ENCODE results near the gene MRPS26.

GRCh38 chr20:3014662-3015061 is 31.2 kb upstream of the MRPS26 start:
- TF ChIP-seq POLR2A (IDR thresholded peaks at IDR 0.05) (no peak), CTCF (IDR thresholded peaks at IDR 0.05) (no peak), POLR2AphosphoS5 (IDR thresholded peaks at IDR 0.05) (no peak)
